Gastrocnemius medialis (tissue), 4 donors: Measurements from ENCODE around the gene KIF5B. TPM values are rescaled to one million over a fixed set of nuclear protein-coding genes. Genes with fewer than 3 reads are reported as not detected.

Source experiments
- ATAC-seq, 2 donors: fragments of 150-250 bp; one replicate each; pipeline ENCODE4 v1.9.1; 2016
- DNase-seq, 2 donors: peaks; one replicate each; pipeline ENCODE4 v3.0.0-alpha.2; 2019
- H3K27ac ChIP-seq, 4 donors: fragments of 200-600 bp; sonication (generic); 1 replicate in 1 of 4; 2 replicates in 3 of 4; pipeline ENCODE4 v1.5.1; 2016 to 2018; ENCODE audit warnings: mild to moderate bottlenecking in 2 of 4, moderate library complexity in 1 of 4
- H3K27me3 ChIP-seq, 3 donors: fragments of 200-600 bp; sonication (generic) in 2 of 3; 1 replicate in 1 of 3; 2 replicates in 2 of 3; pipeline versions ENCODE4 v1.5.1 to v1.6.0; 2016 to 2019; ENCODE audit warnings: mild to moderate bottlenecking in 1 of 3, moderate library complexity in 1 of 3
- H3K36me3 ChIP-seq, 2 donors: fragments of 200-600 bp; sonication (generic) in 1 of 2; one replicate each; pipeline ENCODE4 v1.5.1; 2017 to 2018
- H3K4me1 ChIP-seq, 2 donors: fragments of 200-600 bp; sonication (generic) in 1 of 2; one replicate each; pipeline ENCODE4 v1.5.1; 2016 to 2017; ENCODE audit warnings: mild to moderate bottlenecking in 2 of 2
- H3K4me3 ChIP-seq, 4 donors: fragments of 200-600 bp; sonication (generic) in 3 of 4; 1 replicate in 1 of 4; 2 replicates in 3 of 4; pipeline ENCODE4 v1.5.1; 2016 to 2019; ENCODE audit warnings: mild to moderate bottlenecking in 2 of 4
- H3K9me3 ChIP-seq, 3 donors: fragments of 200-600 bp; sonication (generic) in 2 of 3; 1 replicate in 1 of 3; 2 replicates in 2 of 3; pipeline ENCODE4 v1.5.1; 2016 to 2019
- CTCF ChIP-seq, 5 experiments: fragments of 450-650 bp in 3 of 5; fragments of 200-600 bp in 2 of 5; sonication (generic) in 2 of 5; IDR thresholded peaks in 4 of 5; conservative IDR thresholded peaks in 1 of 5; 1 replicate in 4 of 5; 2 replicates in 1 of 5; pipeline ENCODE4 v1.5.1; 2016 to 2019; ENCODE audit warnings: antibody characterized with exemption in 5 of 5, mild to moderate bottlenecking in 3 of 5, moderate library complexity in 3 of 5
- POLR2A ChIP-seq, 2 donors: fragments of 450-650 bp; IDR thresholded peaks; one replicate each; pipeline ENCODE4 v1.6.1; 2017; ENCODE audit warnings: antibody characterized with exemption in 2 of 2, mild to moderate bottlenecking in 2 of 2, moderate library complexity in 2 of 2
- in situ Hi-C, 4 donors: fragments of 200-750 bp; cut with MboI; loops; one replicate each; pipeline versions ENCODE4 v1.15.0 to v1.8.0; 2017; ENCODE audit warnings: low sequenced_read_pairs in 4 of 4
- intact Hi-C: fragments of 100-400 bp; cut with DNase I; formaldehyde crosslinking; loops from one replicate; pipeline ENCODE4 v1.15.1; 2023; ENCODE audit warnings: low total_unique reads
- total RNA-seq, 4 donors: library from RNA; depleted of rRNA; stranded (reverse); fragments of >200 nt; gene quantifications; one replicate each; pipeline versions ENCODE4 v1.1.0 to v1.2.3, GENCODE V29; 2016

KIF5B gene
- 100 to 1,000 TPM; 123 to 151 (median 142) TPM for total RNA-seq

GRCh38 chr10:32056136-32057035 lies at the start of gene KIF5B:
Gene KIF5B, minus strand, starts transcription at chr10:32056425. Its CDS starts 452 bp downstream, at chr10:32055973.
- H3K9me3 ChIP-seq = no peaks in the 10 kb centered on the region
- H3K4me1 ChIP-seq = peaks cover 30 to 33% of the 10 kb centered on the region in 2 donors
- in situ Hi-C loops = loop anchor here in 3 of 4 donors (10.0 to 25.0 kb wide), 3 partner anchors 281 to 318 kb away; partner anchors contain the start of gene EPC1 (in 1 of the 3)
- intact Hi-C loops = loop anchor here (1.0 to 10.0 kb wide), 5 partner anchors 194 to 1084 kb away; partner anchors contain the start of gene ITGB1
- no peaks in the 10 kb centered on the region for H3K27me3 ChIP-seq
- TF ChIP-seq CTCF (IDR thresholded peaks at IDR 0.05 in 4 of 5, conservative IDR thresholded peaks at IDR 0.05 in 1 of 5) (no peak), POLR2A (IDR thresholded peaks at IDR 0.05) (peak; percentile 98 to 99)
- peak; percentile 89 to 91 for ATAC-seq
- peak within 1 kb of the TSS; percentile 75 to 91 (median 84) for H3K4me3 ChIP-seq
- peak; percentile 75 to 82 for DNase-seq
- H3K36me3 ChIP-seq = no peaks in the 10 kb centered on the region
- peak within 1 kb of the TSS; percentile 87 to 99 (median 96) for H3K27ac ChIP-seq

GRCh38 chr10:32105782-32106382 lies 49.7 kb upstream of the KIF5B start:
- H3K4me3 ChIP-seq = no peak overlapping the region
- intact Hi-C loops (no loop called here), in situ Hi-C loops (no loop called here)
- no peak for DNase-seq
- H3K9me3 ChIP-seq = no peaks in the 10 kb centered on the region
- H3K27me3 ChIP-seq = no peaks in the 10 kb centered on the region
- no peak for ATAC-seq
- TF ChIP-seq CTCF (IDR thresholded peaks at IDR 0.05 in 4 of 5, conservative IDR thresholded peaks at IDR 0.05 in 1 of 5) (no peak), POLR2A (IDR thresholded peaks at IDR 0.05) (no peak)
- no peaks in the 10 kb centered on the region for H3K4me1 ChIP-seq
- H3K36me3 ChIP-seq = no peaks in the 10 kb centered on the region
- H3K27ac ChIP-seq = no peak overlapping the region

DNA sequence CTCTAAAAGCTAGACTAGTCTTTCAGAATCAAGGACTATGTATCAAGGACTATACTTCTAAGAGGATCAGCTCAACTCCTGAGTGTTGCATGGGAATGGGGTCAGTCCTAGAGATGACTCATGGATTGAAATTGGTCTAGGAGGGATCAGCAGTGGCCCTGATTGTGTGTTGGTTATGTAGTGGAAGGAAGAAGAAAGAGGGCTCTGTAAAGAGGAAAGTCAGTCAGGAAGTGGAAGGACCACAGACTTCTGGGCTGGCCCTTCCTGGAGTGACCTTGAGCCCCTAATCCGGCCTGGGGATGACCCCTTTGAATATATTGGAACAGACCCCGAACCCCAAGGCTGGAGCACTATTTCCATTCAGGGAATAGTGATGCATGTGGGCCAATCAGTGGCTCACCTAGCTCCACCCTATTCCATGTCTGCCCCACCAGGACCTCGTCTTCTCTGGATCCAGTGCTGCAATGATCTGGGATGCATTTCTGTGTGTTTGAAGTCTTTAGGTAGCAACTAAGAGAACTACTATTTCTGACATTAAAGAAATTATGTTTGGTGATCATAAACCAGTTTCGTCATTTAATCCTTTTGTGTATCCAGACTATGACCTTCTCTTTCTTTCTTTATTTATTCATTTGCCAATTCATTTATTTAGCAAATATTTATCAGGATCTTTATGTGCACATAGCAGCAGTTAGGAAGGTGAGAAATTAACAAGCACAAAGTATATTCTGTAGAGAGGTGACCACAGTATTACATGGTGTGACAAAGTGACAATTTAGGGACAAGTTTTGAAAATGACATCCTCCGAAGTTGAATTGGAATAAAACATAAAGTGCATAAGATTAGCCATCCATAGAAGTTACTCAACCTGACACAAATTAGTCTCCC lies 48.6 kb upstream of the KIF5B start:
- Histone ChIP-seq H3K27me3 (no peaks in the 10 kb centered on the region), H3K4me1 (no peaks in the 10 kb centered on the region), H3K27ac (no peak overlapping the region), H3K36me3 (no peaks in the 10 kb centered on the region), H3K4me3 (no peak overlapping the region), H3K9me3 (no peaks in the 10 kb centered on the region)
- DNase-seq (no peak), ATAC-seq (no peak)
- intact Hi-C loops (no loop called here), in situ Hi-C loops (no loop called here)
- TF ChIP-seq CTCF (IDR thresholded peaks at IDR 0.05 in 4 of 5, conservative IDR thresholded peaks at IDR 0.05 in 1 of 5) (no peak), POLR2A (IDR thresholded peaks at IDR 0.05) (no peak)

- no peak for TF ChIP-seq CTCF (IDR thresholded peaks at IDR 0.05 in 4 of 5, conservative IDR thresholded peaks at IDR 0.05 in 1 of 5)
- TF ChIP-seq POLR2A (IDR thresholded peaks at IDR 0.05) = no peak
- DNase-seq = no peak
- no peak for ATAC-seq
- no peak overlapping the region for H3K27ac ChIP-seq
- no peaks in the 10 kb centered on the region for H3K27me3 ChIP-seq
- in situ Hi-C loops = no loop called here
- no peak overlapping the region for H3K4me3 ChIP-seq
- intact Hi-C loops = no loop called here
- no peaks in the 10 kb centered on the region for H3K9me3 ChIP-seq
- H3K36me3 ChIP-seq = no peaks in the 10 kb centered on the region
- H3K4me1 ChIP-seq = no peaks in the 10 kb centered on the region
Measured at GRCh38 chr10:32104181-32104580, 48.0 kb upstream of the KIF5B start.
